HT1080 (cell line): ENCODE data around the gene TPK1. TPM values are rescaled to one million over a fixed set of nuclear protein-coding genes. Genes with fewer than 3 reads are reported as not detected.

ENCODE experiments used
- DNase-seq: peaks from one replicate; pipeline ENCODE4 v3.0.0-alpha.2; 2015; ENCODE audit warnings: low read depth
- total RNA-seq: library from RNA; depleted of rRNA; stranded (reverse); fragments of >200 nt; shearing (Covaris generic); gene quantifications from 2 replicates; pipeline ENCODE4 v1.2.3, GENCODE V29; 2014

TPK1 gene
- total RNA-seq, 1 experiment from 2014 or later, result 9.0 TPM

- DNase-seq, result peak; percentile 20
These were observed 109.0 kb downstream of the TPK1 start for GRCh38 chr7:144726840-144727239.

- no peak for DNase-seq
These were observed 110.8 kb downstream of the TPK1 start for GRCh38 chr7:144725070-144725469.

- no peak for DNase-seq
These were observed 112.6 kb downstream of the TPK1 start for GRCh38 chr7:144723301-144723700.

- DNase-seq, result no peak
These were observed 115.1 kb downstream of the TPK1 start for GRCh38 chr7:144720710-144721109.

GRCh38 chr7:144720149-144720548 lies 115.7 kb downstream of the TPK1 start:
- peak; percentile 80 for DNase-seq

- no peak for DNase-seq
These were observed 118.1 kb downstream of the TPK1 start for GRCh38 chr7:144717720-144718119.

GRCh38 chr7:144713850-144714249 lies 122.0 kb downstream of the TPK1 start:
- peak; percentile 26 for DNase-seq

- no peak for DNase-seq
These were observed 125.1 kb downstream of the TPK1 start for GRCh38 chr7:144710791-144711190.

GRCh38 chr7:144709066-144709465 lies 126.8 kb downstream of the TPK1 start:
- DNase-seq, result no peak

GRCh38 chr7:144691240-144691639 lies 144.6 kb downstream of the TPK1 start:
- no peak for DNase-seq

GRCh38 chr7:144682581-144683280 lies 153.1 kb downstream of the TPK1 start:
- DNase-seq, result no peak

GRCh38 chr7:144676492-144676891 lies 159.4 kb downstream of the TPK1 start:
- no peak for DNase-seq

GRCh38 chr7:144674550-144674949 lies 161.3 kb downstream of the TPK1 start:
- no peak for DNase-seq

GRCh38 chr7:144672869-144673268 lies 163.0 kb downstream of the TPK1 start:
- no peak for DNase-seq

GRCh38 chr7:144671429-144671828 lies 164.4 kb downstream of the TPK1 start:
- no peak for DNase-seq

- DNase-seq, result peak; percentile 38
These were observed 165.6 kb downstream of the TPK1 start for GRCh38 chr7:144670218-144670617.

GRCh38 chr7:144668503-144668902 lies 167.3 kb downstream of the TPK1 start:
- DNase-seq, result no peak

- DNase-seq, result no peak
These were observed 170.0 kb downstream of the TPK1 start for GRCh38 chr7:144665689-144666381.

- DNase-seq, result no peak
These were observed 176.6 kb downstream of the TPK1 start for GRCh38 chr7:144659211-144659610.

- no peak for DNase-seq
These were observed 178.8 kb downstream of the TPK1 start for GRCh38 chr7:144656965-144657517.

- no peak for DNase-seq
These were observed 182.4 kb downstream of the TPK1 start for GRCh38 chr7:144653449-144653848.

GRCh38 chr7:144650439-144650838 lies 185.4 kb downstream of the TPK1 start:
- no peak for DNase-seq

GRCh38 chr7:144649120-144649519 lies 186.7 kb downstream of the TPK1 start:
- no peak for DNase-seq
